ENCODE data around the gene USP31.

Gene USP31

DNA sequence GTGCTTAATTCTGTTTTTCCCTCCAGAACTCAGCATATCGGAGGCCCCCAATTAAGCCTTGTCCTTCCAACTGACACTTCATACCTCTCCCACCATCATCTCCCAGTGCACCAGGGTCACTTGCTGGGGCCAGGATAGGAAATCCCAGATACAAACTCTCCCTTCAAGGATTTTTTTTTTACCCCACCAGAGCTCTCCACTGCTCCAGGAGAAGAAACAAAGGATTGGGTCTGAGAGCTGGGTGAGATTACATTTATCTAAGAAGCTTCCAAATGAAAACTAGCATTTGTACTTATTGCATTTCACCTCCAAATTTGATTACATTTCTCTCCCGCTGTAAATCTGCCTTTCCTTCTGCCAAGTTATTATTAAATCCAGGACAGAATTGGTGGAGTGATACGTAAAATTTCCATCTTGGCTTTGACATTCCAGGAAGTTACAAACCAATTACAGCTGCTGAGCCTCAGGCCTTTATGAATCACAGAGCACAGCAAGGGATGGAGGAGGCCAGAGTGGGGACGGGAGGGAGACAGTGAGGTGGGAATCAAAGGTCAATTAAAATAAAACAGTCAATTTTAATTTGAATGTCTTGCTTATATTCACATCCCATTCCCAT is 123.5 kb downstream of the USP31 start:
- no peak overlapping the region for H3K4me3 ChIP-seq (ENCODE audit: low read depth, low read length)

DNA sequence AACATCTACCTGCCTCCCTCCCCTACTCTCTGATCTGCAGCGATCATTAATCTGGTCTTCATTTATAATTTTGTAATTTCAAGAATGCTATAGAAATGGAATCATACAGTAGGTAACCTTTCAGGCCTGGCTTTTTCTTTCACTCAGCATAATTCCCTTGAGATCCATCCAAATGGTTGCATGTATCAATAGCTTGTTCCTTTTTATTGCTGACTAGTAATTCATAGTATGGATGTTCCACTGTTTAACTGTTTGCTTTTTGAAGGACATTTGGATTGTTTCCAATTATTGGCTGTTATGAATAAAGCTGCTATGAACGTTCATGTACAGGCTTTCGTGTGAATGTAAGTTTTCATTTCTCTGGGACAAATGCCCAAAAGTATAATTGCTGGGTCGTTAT is 125.2 kb downstream of the USP31 start:
- H3K4me3 ChIP-seq (ENCODE audit: low read depth, low read length): no peak overlapping the region

DNA sequence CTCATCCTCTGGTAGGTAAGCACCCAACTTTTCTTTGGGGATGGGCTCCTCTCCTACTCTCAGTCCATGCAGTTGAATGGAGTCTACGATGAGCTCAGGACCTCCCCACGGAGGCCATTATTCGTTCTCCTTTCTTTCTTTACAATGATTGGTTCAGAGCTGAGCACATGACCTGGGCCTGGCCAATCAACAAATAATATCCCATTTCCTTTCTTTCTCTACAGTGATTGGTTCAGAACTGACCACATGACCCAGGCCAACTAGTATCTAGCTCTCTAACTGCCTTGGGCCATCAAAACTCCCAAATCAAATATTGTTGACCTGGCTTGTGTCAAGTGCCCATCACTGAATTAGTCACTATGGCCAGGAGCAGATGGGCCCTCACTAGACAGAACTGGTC is 129.2 kb downstream of the USP31 start:
- H3K4me3 ChIP-seq (ENCODE audit: low read depth, low read length): no peak overlapping the region

DNA sequence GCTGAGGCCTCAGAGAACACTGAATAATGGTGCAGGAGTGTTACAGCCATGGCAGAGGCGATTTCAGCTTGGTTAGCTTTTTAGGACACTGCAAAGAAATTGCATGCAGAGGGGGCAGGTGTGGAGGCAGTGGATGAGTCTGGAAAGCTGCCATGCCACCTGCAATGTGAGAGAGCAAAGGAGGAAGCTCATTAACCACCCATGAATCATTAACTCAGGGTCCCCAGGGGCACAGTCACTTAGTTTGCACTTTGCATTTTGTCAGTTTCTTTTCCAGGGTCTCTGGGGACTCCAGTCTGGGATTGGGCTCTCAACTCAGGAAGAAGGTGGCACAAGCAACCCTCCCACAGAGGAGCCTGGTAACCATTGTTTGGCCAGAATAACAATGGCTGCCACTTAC is 132.9 kb downstream of the USP31 start:
- no peak overlapping the region for H3K4me3 ChIP-seq (ENCODE audit: low read depth, low read length)

DNA sequence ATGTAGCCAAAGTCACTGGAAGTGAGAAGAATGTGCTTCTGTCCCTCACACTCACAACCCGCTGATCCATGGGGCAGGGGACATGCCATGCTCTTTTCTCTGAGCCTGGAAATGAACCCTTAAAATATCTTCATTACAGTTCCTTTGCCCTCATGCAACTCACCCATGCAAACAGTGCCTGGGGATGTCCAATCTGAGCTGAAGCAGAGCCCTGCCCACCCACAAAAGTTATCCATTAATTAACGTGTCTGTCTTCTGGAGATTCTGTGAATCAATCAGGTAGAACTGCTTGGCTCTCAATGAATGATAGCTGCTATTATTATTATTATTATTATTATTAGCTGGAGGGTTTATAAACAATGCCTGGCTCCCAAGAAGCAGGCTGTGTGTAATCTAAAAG is 133.7 kb downstream of the USP31 start:
- no peak overlapping the region for H3K4me3 ChIP-seq (ENCODE audit: low read depth, low read length)

DNA sequence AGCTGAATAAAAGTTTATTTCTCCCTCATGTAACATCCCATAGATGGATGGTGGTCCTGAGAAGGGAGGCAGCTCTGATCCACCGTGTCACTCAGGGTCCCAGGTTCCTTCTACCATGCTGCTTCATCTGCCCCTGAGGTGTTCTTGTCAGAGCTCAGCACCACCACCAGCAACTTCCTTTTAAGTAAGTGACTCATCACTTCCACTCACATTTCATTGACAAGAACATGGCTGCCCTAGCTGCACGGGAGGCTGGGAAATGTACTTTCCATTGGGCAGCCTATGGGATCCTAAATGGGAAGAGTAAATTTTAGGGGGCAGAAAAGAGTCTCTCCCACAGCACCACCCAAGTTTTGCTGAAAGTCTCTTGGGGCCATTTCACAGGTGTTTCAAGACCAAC is 134.7 kb downstream of the USP31 start:
- H3K4me3 ChIP-seq (ENCODE audit: low read depth, low read length): no peak overlapping the region
